RWPE2 (cell line): ENCODE results near the gene ATP5MG.

Experiments
- ATAC-seq: fragments of 200-7000 bp; cut with Tn5 transposase; 3 replicates; pipeline ENCODE4 v1.9.1; 2021; ENCODE audit warnings: low read depth
- DNase-seq: peaks from one replicate; pipeline ENCODE4 v3.0.0-alpha.2; 2020; ENCODE audit warnings: low spot score
- H3K27ac ChIP-seq: fragments of 450-650 bp; 2 replicates; pipeline ENCODE4 v1.5.1; 2017; ENCODE audit warnings: mild to moderate bottlenecking; ENCODE audit not compliant: poor library complexity, severe bottlenecking
- H3K27me3 ChIP-seq: fragments of 250-450 bp; sonication (Bioruptor Pico); 2 replicates; pipeline ENCODE4 v1.5.1; 2021; ENCODE audit warnings: mild to moderate bottlenecking, moderate library complexity; ENCODE audit not compliant: insufficient read depth, poor library complexity, severe bottlenecking
- H3K36me3 ChIP-seq: fragments of 250-450 bp; sonication (Bioruptor Pico); 2 replicates; pipeline ENCODE4 v1.5.1; 2020; ENCODE audit warnings: low read depth, mild to moderate bottlenecking, moderate library complexity
- H3K4me1 ChIP-seq: fragments of 250-450 bp; sonication (Bioruptor Pico); 2 replicates; pipeline ENCODE4 v1.5.1; 2021; ENCODE audit warnings: mild to moderate bottlenecking, moderate library complexity; ENCODE audit not compliant: insufficient read depth, poor library complexity, severe bottlenecking
- H3K4me3 ChIP-seq: fragments of 250-450 bp; sonication (Bioruptor Pico); 2 replicates; pipeline ENCODE4 v1.5.1; 2021; ENCODE audit warnings: mild to moderate bottlenecking, moderate library complexity; ENCODE audit not compliant: severe bottlenecking
- H3K9me3 ChIP-seq: fragments of 250-450 bp; sonication (Bioruptor Pico); 2 replicates; pipeline ENCODE4 v1.5.1; 2021; ENCODE audit warnings: mild to moderate bottlenecking, moderate library complexity; ENCODE audit not compliant: severe bottlenecking
- TF ChIP-seq, protein P1 (sequence below): fragments of 450-650 bp; IDR thresholded peaks from one replicate; pipeline ENCODE4 v1.5.1; 2017; ENCODE audit warnings: mild to moderate bottlenecking, moderate library complexity; ENCODE audit not compliant: poor library complexity, severe bottlenecking

ATP5MG gene

DNA sequence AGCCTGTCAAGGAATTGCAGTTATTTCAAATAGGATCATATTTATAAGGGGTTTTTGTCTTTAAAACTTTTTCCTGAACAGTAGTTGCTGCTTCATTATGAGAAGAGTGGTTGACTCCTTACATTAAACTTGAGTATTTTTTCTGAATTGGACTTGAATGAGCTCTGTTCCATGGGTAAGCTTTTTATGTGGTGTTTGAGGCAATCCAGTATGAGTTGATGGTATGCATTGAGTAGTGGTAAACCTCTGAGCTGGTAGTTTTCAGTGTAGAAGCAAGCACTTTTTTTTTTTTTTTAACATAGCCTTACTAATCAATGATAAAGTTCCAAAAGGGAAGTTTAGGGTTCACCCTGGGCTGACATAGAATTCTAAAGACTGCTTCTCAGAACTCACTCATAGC is 38.2 kb downstream of the ATP5MG start:
- H3K27ac ChIP-seq, result no peak overlapping the region
- H3K4me1 ChIP-seq, result peaks cover 30% of the 10 kb centered on the region
- H3K27me3 ChIP-seq, result no peaks in the 10 kb centered on the region
- no peaks in the 10 kb centered on the region for H3K9me3 ChIP-seq
- no peak overlapping the region for H3K4me3 ChIP-seq
- peaks cover 32% of the 10 kb centered on the region for H3K36me3 ChIP-seq
- TF ChIP-seq, protein P1, sequence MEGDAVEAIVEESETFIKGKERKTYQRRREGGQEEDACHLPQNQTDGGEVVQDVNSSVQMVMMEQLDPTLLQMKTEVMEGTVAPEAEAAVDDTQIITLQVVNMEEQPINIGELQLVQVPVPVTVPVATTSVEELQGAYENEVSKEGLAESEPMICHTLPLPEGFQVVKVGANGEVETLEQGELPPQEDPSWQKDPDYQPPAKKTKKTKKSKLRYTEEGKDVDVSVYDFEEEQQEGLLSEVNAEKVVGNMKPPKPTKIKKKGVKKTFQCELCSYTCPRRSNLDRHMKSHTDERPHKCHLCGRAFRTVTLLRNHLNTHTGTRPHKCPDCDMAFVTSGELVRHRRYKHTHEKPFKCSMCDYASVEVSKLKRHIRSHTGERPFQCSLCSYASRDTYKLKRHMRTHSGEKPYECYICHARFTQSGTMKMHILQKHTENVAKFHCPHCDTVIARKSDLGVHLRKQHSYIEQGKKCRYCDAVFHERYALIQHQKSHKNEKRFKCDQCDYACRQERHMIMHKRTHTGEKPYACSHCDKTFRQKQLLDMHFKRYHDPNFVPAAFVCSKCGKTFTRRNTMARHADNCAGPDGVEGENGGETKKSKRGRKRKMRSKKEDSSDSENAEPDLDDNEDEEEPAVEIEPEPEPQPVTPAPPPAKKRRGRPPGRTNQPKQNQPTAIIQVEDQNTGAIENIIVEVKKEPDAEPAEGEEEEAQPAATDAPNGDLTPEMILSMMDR, result no peak
- ATAC-seq (no peak), DNase-seq (no peak)

DNA sequence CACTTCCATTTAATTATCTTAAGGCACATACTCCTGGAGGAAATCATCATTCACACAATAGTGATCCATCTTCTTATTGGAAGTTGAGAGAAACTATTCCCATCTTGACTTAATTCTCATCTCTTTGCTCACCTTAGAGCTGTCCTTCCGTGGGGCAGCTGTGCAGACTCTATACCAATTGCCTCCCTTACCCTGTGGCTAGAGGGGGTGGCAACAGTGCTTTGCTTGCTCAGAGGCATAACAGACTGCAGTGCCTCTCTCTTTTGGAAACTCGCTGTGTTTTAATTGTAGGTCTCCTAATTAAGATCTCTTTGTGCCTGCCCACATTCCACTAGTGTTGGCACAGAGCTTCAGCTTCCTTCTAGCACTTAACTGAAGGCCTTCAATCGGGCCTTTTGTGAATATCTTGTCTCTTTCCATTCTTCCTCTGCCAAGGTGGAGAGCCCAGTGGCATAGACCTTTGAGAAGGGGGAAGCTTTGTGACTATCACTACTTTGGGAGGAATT is 40.4 kb downstream of the ATP5MG start:
- DNase-seq (no peak), ATAC-seq (0 out of 3 replicates have a peak, but pooled peaks have one; percentile 2)
- Histone ChIP-seq H3K4me1 (peaks cover 30% of the 10 kb centered on the region), H3K9me3 (no peaks in the 10 kb centered on the region), H3K27ac (peak overlapping the region; percentile 26), H3K4me3 (no peak overlapping the region), H3K36me3 (peaks cover 41% of the 10 kb centered on the region), H3K27me3 (no peaks in the 10 kb centered on the region)
- TF ChIP-seq, protein P1, result no peak

DNA sequence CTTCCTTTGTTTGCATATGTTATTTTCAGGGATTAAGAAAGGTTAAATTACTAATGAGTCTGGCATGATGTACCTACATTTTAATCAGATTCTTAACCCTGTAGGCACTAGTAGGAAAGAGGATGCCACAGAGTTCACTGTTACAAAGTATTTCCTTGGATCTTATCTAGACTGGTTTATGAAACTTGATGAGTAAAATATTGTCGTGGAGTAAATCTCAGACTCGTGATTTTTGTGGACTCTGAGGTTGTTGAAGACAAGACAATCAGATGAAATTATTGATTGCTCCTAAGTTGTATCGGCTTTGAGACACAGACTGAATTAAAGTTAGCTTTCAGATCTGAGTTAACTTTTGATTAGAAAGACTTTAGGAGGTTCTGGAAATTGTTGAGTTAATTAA is 40.9 kb downstream of the ATP5MG start:
- H3K27ac ChIP-seq, result peak overlapping the region; percentile 26
- no peaks in the 10 kb centered on the region for H3K27me3 ChIP-seq
- H3K4me3 ChIP-seq, result no peak overlapping the region
- DNase-seq (no peak), ATAC-seq (peak; percentile 37)
- H3K4me1 ChIP-seq, result peaks cover 31% of the 10 kb centered on the region
- TF ChIP-seq, protein P1, result no peak
- H3K9me3 ChIP-seq, result no peaks in the 10 kb centered on the region
- H3K36me3 ChIP-seq, result peaks cover 46% of the 10 kb centered on the region

DNA sequence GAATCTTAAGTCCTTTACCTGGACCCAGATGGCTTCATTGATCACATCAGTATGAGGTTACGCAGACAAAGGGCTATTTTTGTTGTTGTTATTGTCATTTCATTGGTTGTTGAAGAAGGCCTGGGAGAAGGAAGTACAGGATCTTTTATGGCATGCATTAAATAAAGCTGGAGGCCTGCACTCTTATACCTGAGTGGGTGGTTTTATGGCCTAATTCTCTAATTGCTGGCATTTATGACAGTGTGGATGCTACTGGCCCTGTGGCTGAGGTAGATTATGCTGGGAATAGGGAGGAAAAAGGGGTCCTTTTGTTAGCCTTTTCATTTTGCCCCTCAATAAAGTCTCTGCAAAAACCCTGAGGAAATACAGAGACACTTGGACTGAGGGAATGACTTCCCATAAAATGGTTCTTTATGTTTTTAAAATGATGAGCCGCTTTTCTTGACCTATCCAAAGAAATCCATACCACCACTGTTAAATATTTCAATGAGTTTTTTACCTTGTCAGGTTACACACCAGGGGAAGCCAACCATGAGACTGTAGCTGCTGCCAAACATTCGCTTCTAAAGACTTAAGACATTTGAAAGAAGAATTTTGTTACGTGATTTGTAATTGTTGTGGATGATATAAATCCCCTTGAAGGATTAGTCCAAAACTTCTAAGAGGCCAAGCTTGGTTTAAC is 41.6 kb downstream of the ATP5MG start:
- Histone ChIP-seq H3K4me3 (no peak overlapping the region), H3K36me3 (peaks cover 53% of the 10 kb centered on the region), H3K4me1 (peaks cover 38% of the 10 kb centered on the region), H3K9me3 (no peaks in the 10 kb centered on the region), H3K27ac (no peak overlapping the region), H3K27me3 (no peaks in the 10 kb centered on the region)
- no peak for DNase-seq
- TF ChIP-seq, protein P1, result no peak
- no peak for ATAC-seq

DNA sequence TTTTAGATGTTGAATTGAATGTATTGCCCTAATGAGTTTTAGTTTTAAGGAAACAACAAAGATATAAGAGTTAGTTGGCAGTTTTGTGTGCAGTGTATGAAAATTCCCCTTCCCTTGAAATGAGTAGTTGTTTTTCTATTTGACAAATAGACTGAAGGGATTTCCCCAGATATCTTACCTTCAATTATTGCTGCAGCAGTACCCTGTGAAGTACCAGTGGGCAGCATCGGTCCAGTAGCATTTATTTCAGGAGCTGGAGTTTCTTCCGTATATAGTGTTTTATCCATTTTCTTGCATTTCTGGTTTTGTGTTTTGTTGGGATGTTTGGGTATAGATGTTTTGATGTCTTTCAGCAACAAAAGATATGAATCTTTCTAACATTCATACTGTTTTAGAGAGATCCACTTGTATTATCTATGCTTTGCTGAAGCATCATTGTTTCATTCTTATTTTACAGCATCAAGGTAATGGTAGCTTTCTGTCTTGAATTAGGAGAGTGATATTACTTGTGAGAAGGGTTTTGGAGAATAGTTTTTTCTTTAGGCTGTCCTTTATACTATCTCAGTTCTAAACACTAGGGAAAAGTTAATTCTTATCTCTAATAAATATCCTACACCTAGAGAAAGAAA is 42.3 kb downstream of the ATP5MG start:
- H3K9me3 ChIP-seq, result no peaks in the 10 kb centered on the region
- DNase-seq (no peak), ATAC-seq (no peak)
- peaks cover 57% of the 10 kb centered on the region for H3K36me3 ChIP-seq
- no peak overlapping the region for H3K4me3 ChIP-seq
- TF ChIP-seq, protein P1, result no peak
- H3K27me3 ChIP-seq, result no peaks in the 10 kb centered on the region
- no peak overlapping the region for H3K27ac ChIP-seq
- H3K4me1 ChIP-seq, result peaks cover 43% of the 10 kb centered on the region
